Activated CD4-positive, alpha-beta T cell treated with anti-CD3 and anti-CD28 coated beads for 24 hours (primary cell): ENCODE data around the gene GTF2H1.
A peak's percentile ranks its signal among the peaks of the same experiment; 100 is the strongest.

ENCODE experiments used
- DNase-seq, 2 donors: peaks; one replicate each; pipeline ENCODE4 v3.0.0-alpha.2; 2020; ENCODE audit warnings: low read depth in 2 of 2

The GTF2H1 gene

GRCh38 chr11:18321969-18322711 lies at the start of gene GTF2H1, which contains the start of gene HPS5:
Gene GTF2H1 (plus strand): TSS chr11:18322567. CDS start chr11:18333075, 10,508 bp downstream.
Gene HPS5 (minus strand): TSS chr11:18322140. CDS start chr11:18317858, 4,282 bp downstream.
- DNase-seq, result peak; percentile 86 to 88

- no peak for DNase-seq
These were observed 44.6 kb upstream of the GTF2H1 start for GRCh38 chr11:18277565-18278271.

- DNase-seq, result no peak
These were observed 41.8 kb upstream of the GTF2H1 start for GRCh38 chr11:18280438-18281045.

GRCh38 chr11:18282626-18283025 lies 39.7 kb upstream of the GTF2H1 start:
- no peak for DNase-seq

- DNase-seq, result no peak
These were observed 36.5 kb upstream of the GTF2H1 start for GRCh38 chr11:18285841-18286240.

GRCh38 chr11:18288911-18289310 lies 33.5 kb upstream of the GTF2H1 start:
- no peak for DNase-seq

GRCh38 chr11:18294862-18295261 lies 27.5 kb upstream of the GTF2H1 start:
- DNase-seq, result no peak

- DNase-seq, result no peak
These were observed 27.1 kb upstream of the GTF2H1 start for GRCh38 chr11:18295316-18295715.

GRCh38 chr11:18299721-18300120 lies 22.6 kb upstream of the GTF2H1 start:
- DNase-seq, result no peak

- DNase-seq, result no peak
These were observed 17.6 kb upstream of the GTF2H1 start for GRCh38 chr11:18304745-18305144.

GRCh38 chr11:18307461-18308139 lies 14.8 kb upstream of the GTF2H1 start:
- no peak for DNase-seq

- DNase-seq, result no peak
These were observed 14.1 kb upstream of the GTF2H1 start for GRCh38 chr11:18308242-18308641.

- no peak for DNase-seq
These were observed 12.7 kb upstream of the GTF2H1 start for GRCh38 chr11:18309691-18310090.

- no peak for DNase-seq
These were observed 11.5 kb upstream of the GTF2H1 start for GRCh38 chr11:18310800-18311340.

- no peak for DNase-seq
These were observed 10.4 kb upstream of the GTF2H1 start for GRCh38 chr11:18312012-18312411.

GRCh38 chr11:18312663-18313420 lies 9.5 kb upstream of the GTF2H1 start:
- no peak for DNase-seq

- DNase-seq, result no peak
These were observed 8.2 kb upstream of the GTF2H1 start for GRCh38 chr11:18313965-18314763.

GRCh38 chr11:18314784-18315523 lies 7.4 kb upstream of the GTF2H1 start:
- DNase-seq, result no peak

GRCh38 chr11:18315893-18316292 lies 6.5 kb upstream of the GTF2H1 start:
- no peak for DNase-seq

- no peak for DNase-seq
These were observed 4.8 kb upstream of the GTF2H1 start for GRCh38 chr11:18317551-18317950.
